DMS79 treated with DMSO at 0.1 percent for 48 hours (cell line): ENCODE results near the gene REV3L.
"Not testable (repeated sequence)": the region's sequence is repeated elsewhere in the genome, so short reads cannot be mapped to it uniquely, and the experiment has no call there.

Experiments used
- DNase-seq: peaks from one replicate; lab custom pipeline; 2025; lab: John Stamatoyannopoulos, UW

REV3L gene

GRCh38 chr6:111258615-111259088 is 224.4 kb downstream of the REV3L start:
- DNase-seq: no peak

- DNase-seq: no peak
Observed at GRCh38 chr6:111258010-111258409, 225.0 kb downstream of the REV3L start.

GRCh38 chr6:111256646-111257045 is 226.4 kb downstream of the REV3L start:
- DNase-seq: no peak

- DNase-seq: not testable (repeated sequence)
Observed at GRCh38 chr6:111255838-111256237, 227.2 kb downstream of the REV3L start.

GRCh38 chr6:111254779-111255166 is 228.2 kb downstream of the REV3L start:
- DNase-seq: no peak

GRCh38 chr6:111254004-111254778 is 228.8 kb downstream of the REV3L start:
- DNase-seq: peak; percentile 7

GRCh38 chr6:111252726-111253125 is 230.3 kb downstream of the REV3L start:
- DNase-seq: no peak

- DNase-seq: no peak
Observed at GRCh38 chr6:111250791-111251354, 232.1 kb downstream of the REV3L start.
